ENCODE data around the gene RSRC1. TPM values are rescaled to one million over a fixed set of nuclear protein-coding genes. Genes with fewer than 3 reads are reported as not detected.

Gene RSRC1
- total RNA-seq, 1 donor from 2014 or later: 28.5 TPM

DNA sequence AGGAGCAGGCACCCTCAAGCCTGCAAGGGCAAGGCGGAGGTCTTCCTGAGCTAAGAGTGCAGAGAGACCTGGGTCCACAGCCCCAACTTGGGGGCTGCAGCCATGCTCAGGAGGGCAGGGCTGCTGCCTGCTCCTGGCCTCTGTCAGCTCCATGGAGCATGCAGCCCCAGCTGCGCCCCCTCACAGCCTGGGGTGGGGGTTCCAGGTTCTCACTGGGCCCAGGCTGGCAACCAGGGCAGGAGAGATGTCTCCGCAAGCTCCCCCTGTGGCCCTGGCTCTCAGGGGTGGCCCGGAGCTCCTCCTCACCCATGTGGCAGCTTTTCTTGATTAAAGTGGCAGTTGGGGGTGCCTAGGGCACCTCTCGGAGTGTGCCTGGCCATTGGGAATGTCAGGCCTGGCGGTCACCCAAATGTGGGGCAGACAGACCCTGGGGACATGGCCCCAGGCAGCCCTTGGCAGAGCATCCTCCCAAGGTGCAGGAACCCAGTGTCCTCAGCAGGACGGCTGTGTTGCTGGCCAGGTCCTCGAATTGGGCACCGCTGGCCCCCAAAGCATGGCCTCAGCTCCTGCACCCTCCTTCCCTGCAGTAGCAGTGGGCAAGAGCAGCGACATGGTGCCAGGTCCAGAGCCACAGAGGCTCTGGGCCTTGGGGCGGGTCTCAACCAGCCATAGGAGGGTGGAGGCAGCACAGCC is 251.0 kb downstream of the RSRC1 start:
- no peaks in the 10 kb centered on the region for H3K4me1 ChIP-seq (ENCODE audit: insufficient read depth, low read length)
- Mint-ChIP-seq H3K36me3 (ENCODE audit: low read depth, unreplicated experiment) (no peaks in the 10 kb centered on the region), H3K27ac (ENCODE audit: unreplicated experiment) (no peak overlapping the region), H3K27me3 (ENCODE audit: low read depth, unreplicated experiment) (no peaks in the 10 kb centered on the region), H3K4me3 (ENCODE audit: unreplicated experiment) (no peak overlapping the region), H3K4me1 (ENCODE audit: low read depth, unreplicated experiment) (no peaks in the 10 kb centered on the region), H3K9me3 (ENCODE audit: unreplicated experiment) (no peaks in the 10 kb centered on the region)
- no peak overlapping the region for H3K4me3 ChIP-seq (ENCODE audit: insufficient read depth, low read depth, low read length)
- no peaks in the 10 kb centered on the region for H4K20me1 ChIP-seq (ENCODE audit: insufficient read depth, low read length)
- no peaks in the 10 kb centered on the region for H3K36me3 ChIP-seq (ENCODE audit: insufficient read depth, low read length)
- no peaks in the 10 kb centered on the region for H3K9me3 ChIP-seq (ENCODE audit: insufficient read depth, low read depth, low read length)
- no peak overlapping the region for H2AFZ ChIP-seq (ENCODE audit: low read depth, low read length)
- no peak for FAIRE-seq
- H3K9ac ChIP-seq (ENCODE audit: low read length): no peak overlapping the region
- no peak overlapping the region for H3K4me2 ChIP-seq (ENCODE audit: low read length)
- no peak for TF ChIP-seq EZH2 (IDR thresholded peaks at IDR 0.05; ENCODE audit: insufficient read depth, low read length)
- TF ChIP-seq, protein P1, sequence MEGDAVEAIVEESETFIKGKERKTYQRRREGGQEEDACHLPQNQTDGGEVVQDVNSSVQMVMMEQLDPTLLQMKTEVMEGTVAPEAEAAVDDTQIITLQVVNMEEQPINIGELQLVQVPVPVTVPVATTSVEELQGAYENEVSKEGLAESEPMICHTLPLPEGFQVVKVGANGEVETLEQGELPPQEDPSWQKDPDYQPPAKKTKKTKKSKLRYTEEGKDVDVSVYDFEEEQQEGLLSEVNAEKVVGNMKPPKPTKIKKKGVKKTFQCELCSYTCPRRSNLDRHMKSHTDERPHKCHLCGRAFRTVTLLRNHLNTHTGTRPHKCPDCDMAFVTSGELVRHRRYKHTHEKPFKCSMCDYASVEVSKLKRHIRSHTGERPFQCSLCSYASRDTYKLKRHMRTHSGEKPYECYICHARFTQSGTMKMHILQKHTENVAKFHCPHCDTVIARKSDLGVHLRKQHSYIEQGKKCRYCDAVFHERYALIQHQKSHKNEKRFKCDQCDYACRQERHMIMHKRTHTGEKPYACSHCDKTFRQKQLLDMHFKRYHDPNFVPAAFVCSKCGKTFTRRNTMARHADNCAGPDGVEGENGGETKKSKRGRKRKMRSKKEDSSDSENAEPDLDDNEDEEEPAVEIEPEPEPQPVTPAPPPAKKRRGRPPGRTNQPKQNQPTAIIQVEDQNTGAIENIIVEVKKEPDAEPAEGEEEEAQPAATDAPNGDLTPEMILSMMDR (IDR thresholded peaks at IDR 0.05; ENCODE audit: insufficient read depth, low read depth, low read length): no peak
- H3K27ac ChIP-seq (ENCODE audit: low read depth, low read length): no peak overlapping the region
- H3K79me2 ChIP-seq (ENCODE audit: insufficient read depth, low read length): no peaks in the 10 kb centered on the region
- no peak for DNase-seq (ENCODE audit: low read depth)
- H3K27me3 ChIP-seq (ENCODE audit: insufficient read depth, low read length): no peaks in the 10 kb centered on the region

DNA sequence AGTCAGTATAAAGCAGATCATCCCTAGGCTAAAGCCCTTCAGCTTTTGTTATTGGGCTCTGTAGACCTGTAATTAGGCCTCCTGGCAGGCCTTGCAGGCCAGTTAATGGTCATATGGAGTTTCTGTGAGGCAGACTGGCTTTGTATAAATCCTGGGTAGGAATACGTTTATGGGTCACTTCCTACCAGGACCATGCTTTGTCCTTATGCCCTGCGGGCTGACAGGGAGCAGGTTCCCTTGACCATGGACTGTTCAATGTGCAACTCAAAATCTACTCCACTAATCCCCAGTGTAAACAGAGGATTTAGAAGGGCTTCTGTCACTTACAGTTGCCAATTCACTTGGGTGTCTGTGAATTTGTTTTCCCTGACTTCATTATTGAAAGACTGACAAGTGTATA is 258.4 kb downstream of the RSRC1 start:
- Histone ChIP-seq H3K27me3 (ENCODE audit: insufficient read depth, low read length) (no peaks in the 10 kb centered on the region), H3K27ac (ENCODE audit: low read depth, low read length) (no peak overlapping the region), H3K9me3 (ENCODE audit: insufficient read depth, low read depth, low read length) (no peaks in the 10 kb centered on the region), H3K9ac (ENCODE audit: low read length) (no peak overlapping the region), H4K20me1 (ENCODE audit: insufficient read depth, low read length) (no peaks in the 10 kb centered on the region), H3K36me3 (ENCODE audit: insufficient read depth, low read length) (no peaks in the 10 kb centered on the region), H2AFZ (ENCODE audit: low read depth, low read length) (no peak overlapping the region), H3K79me2 (ENCODE audit: insufficient read depth, low read length) (no peaks in the 10 kb centered on the region), H3K4me3 (ENCODE audit: insufficient read depth, low read depth, low read length) (no peak overlapping the region), H3K4me2 (ENCODE audit: low read length) (no peak overlapping the region), H3K4me1 (ENCODE audit: insufficient read depth, low read length) (no peaks in the 10 kb centered on the region)
- no peaks in the 10 kb centered on the region for H3K36me3 Mint-ChIP-seq (ENCODE audit: low read depth, unreplicated experiment)
- H3K4me1 Mint-ChIP-seq (ENCODE audit: low read depth, unreplicated experiment): no peaks in the 10 kb centered on the region
- H3K27ac Mint-ChIP-seq (ENCODE audit: unreplicated experiment): no peak overlapping the region
- TF ChIP-seq, protein P1 (IDR thresholded peaks at IDR 0.05; ENCODE audit: insufficient read depth, low read depth, low read length): no peak
- TF ChIP-seq EZH2 (IDR thresholded peaks at IDR 0.05; ENCODE audit: insufficient read depth, low read length): no peak
- no peak overlapping the region for H3K4me3 Mint-ChIP-seq (ENCODE audit: unreplicated experiment)
- peaks cover 2% of the 10 kb centered on the region for H3K9me3 Mint-ChIP-seq (ENCODE audit: unreplicated experiment)
- no peaks in the 10 kb centered on the region for H3K27me3 Mint-ChIP-seq (ENCODE audit: low read depth, unreplicated experiment)
- DNase-seq (ENCODE audit: low read depth) (no peak), FAIRE-seq (no peak)

DNA sequence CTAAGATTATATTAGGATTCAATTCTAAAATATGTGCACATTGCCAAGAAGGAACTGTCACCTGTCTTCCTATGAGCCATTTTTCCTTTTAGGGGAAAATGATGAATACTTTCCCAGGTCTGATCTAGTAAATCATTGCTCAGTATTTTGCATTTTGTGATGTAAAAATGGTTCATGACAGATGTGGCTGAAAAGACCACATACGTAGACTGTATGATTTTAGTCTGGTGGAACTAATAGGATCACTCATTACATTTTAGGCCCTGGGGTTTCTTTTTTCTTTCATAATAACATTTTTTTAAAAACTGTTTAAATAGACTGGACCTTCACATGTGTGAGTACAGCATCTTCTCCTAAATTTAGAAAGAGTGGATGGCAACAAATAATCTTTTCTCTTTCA is 259.4 kb downstream of the RSRC1 start:
- no peak overlapping the region for H3K27ac Mint-ChIP-seq (ENCODE audit: unreplicated experiment)
- no peak overlapping the region for H3K4me3 Mint-ChIP-seq (ENCODE audit: unreplicated experiment)
- no peaks in the 10 kb centered on the region for H3K9me3 ChIP-seq (ENCODE audit: insufficient read depth, low read depth, low read length)
- no peaks in the 10 kb centered on the region for H3K4me1 ChIP-seq (ENCODE audit: insufficient read depth, low read length)
- DNase-seq (ENCODE audit: low read depth): no peak
- no peaks in the 10 kb centered on the region for H3K79me2 ChIP-seq (ENCODE audit: insufficient read depth, low read length)
- no peak overlapping the region for H2AFZ ChIP-seq (ENCODE audit: low read depth, low read length)
- H3K4me3 ChIP-seq (ENCODE audit: insufficient read depth, low read depth, low read length): no peak overlapping the region
- no peak overlapping the region for H3K9ac ChIP-seq (ENCODE audit: low read length)
- H3K27ac ChIP-seq (ENCODE audit: low read depth, low read length): no peak overlapping the region
- no peaks in the 10 kb centered on the region for H3K27me3 ChIP-seq (ENCODE audit: insufficient read depth, low read length)
- no peaks in the 10 kb centered on the region for H3K27me3 Mint-ChIP-seq (ENCODE audit: low read depth, unreplicated experiment)
- TF ChIP-seq, protein P1 (IDR thresholded peaks at IDR 0.05; ENCODE audit: insufficient read depth, low read depth, low read length): no peak
- TF ChIP-seq EZH2 (IDR thresholded peaks at IDR 0.05; ENCODE audit: insufficient read depth, low read length): no peak
- H3K4me2 ChIP-seq (ENCODE audit: low read length): no peak overlapping the region
- no peaks in the 10 kb centered on the region for H3K36me3 ChIP-seq (ENCODE audit: insufficient read depth, low read length)
- H3K36me3 Mint-ChIP-seq (ENCODE audit: low read depth, unreplicated experiment): no peaks in the 10 kb centered on the region
- H3K4me1 Mint-ChIP-seq (ENCODE audit: low read depth, unreplicated experiment): no peaks in the 10 kb centered on the region
- peaks cover 2% of the 10 kb centered on the region for H3K9me3 Mint-ChIP-seq (ENCODE audit: unreplicated experiment)
- FAIRE-seq: no peak
- H4K20me1 ChIP-seq (ENCODE audit: insufficient read depth, low read length): no peaks in the 10 kb centered on the region

Measured in astrocyte (in vitro differentiated cells and primary cell).